ENCODE data around the gene FUT8. TPM values are rescaled to one million over a fixed set of nuclear protein-coding genes. Genes with fewer than 3 reads are reported as not detected.

Gene FUT8
- total and polyA plus RNA-seq, 2 of the 8 experiments (the other 6 are each of a cell fraction or from before 2014, with no cell fraction given): 10.5 to 25.1 TPM

DNA sequence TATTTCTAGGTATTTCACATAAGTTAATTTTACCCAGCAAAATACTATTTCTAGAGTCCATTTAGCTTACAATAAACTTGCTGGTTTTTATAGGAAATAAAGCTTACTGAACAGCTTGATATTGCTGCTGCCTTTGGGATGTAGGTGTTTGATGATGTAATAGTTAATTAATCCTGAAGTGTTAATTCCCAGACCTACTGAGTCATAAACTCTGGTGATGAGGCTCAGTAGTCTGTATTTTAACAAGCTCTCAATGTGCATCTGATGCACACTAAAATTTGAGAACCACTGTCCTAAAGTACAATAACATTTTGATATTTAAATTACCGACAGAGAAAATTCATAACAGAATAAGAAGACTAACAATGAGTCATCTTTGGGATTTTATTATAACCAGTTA is 168.4 kb downstream of the FUT8 start:
- Histone ChIP-seq H4K5ac (ENCODE audit: insufficient read length, low read depth, low read length) (no peak overlapping the region), H2BK12ac (ENCODE audit: low read depth, low read length) (no peak overlapping the region), H3K27ac (ENCODE audit: low read depth, low read length) (no peak overlapping the region), H2BK20ac (ENCODE audit: low read length) (no peak overlapping the region), H3K9me3 (ENCODE audit: insufficient read depth in 2 of 2, low read depth in 1 of 2, low read length in 1 of 2) (no peaks in the 10 kb centered on the region), H3K79me2 (ENCODE audit: control insufficient read depth in 1 of 2, insufficient read depth in 2 of 2, low read length in 2 of 2) (no peaks in the 10 kb centered on the region), H2AK5ac (ENCODE audit: low read depth, low read length) (no peak overlapping the region), H2BK15ac (ENCODE audit: low read length) (no peak overlapping the region), H3K9ac (replicated peaks in 1 of 4; ENCODE audit: extremely low read depth in 1 of 4, low read depth in 3 of 4, low read length in 3 of 4) (no peak overlapping the region), H4K8ac (ENCODE audit: extremely low read depth, insufficient read depth, low read length) (no peak overlapping the region), H3K56ac (replicated peaks; ENCODE audit: insufficient read length, low read depth, low read length) (no peak overlapping the region), H2BK120ac (replicated peaks; ENCODE audit: low read depth, low read length) (no peak overlapping the region), H3K79me1 (ENCODE audit: low read depth, low read length) (no peaks in the 10 kb centered on the region), H4K91ac (replicated peaks; ENCODE audit: insufficient read length, low read length) (no peak overlapping the region), H2BK5ac (ENCODE audit: low read depth, low read length) (no peak overlapping the region), H3K4me3 (ENCODE audit: extremely low read depth in 1 of 4, insufficient read depth in 2 of 4, low read depth in 3 of 4, low read length in 4 of 4) (no peak overlapping the region), H3K4me1 (replicated peaks in 1 of 4; ENCODE audit: control insufficient read depth in 3 of 4, insufficient read depth in 4 of 4, low read length in 3 of 4) (no peaks in the 10 kb centered on the region), H3K14ac (ENCODE audit: insufficient read length) (no peak overlapping the region), H2AFZ (ENCODE audit: low read length) (no peak overlapping the region), H4K20me1 (replicated peaks in 1 of 2; ENCODE audit: control insufficient read depth in 1 of 2, insufficient read depth in 2 of 2, low read length in 2 of 2) (peaks cover 0 to 1% of the 10 kb centered on the region in 2 experiments), H3K36me3 (ENCODE audit: control insufficient read depth in 2 of 4, insufficient read depth in 4 of 4, low read length in 3 of 4) (no peaks in the 10 kb centered on the region), H3K23ac (ENCODE audit: insufficient read length) (no peak overlapping the region), H3K23me2 (ENCODE audit: low read depth, low read length) (no peaks in the 10 kb centered on the region), H3K27me3 (replicated peaks in 1 of 4; ENCODE audit: control insufficient read depth in 3 of 4, extremely low read depth in 1 of 4, insufficient read depth in 3 of 4, low read length in 3 of 4) (no peaks in the 10 kb centered on the region), H3K4me2 (ENCODE audit: insufficient read depth in 1 of 2, low read depth in 2 of 2, low read length in 2 of 2) (no peak overlapping the region), H3K4ac (replicated peaks; ENCODE audit: insufficient read length, low read depth, low read length) (no peak overlapping the region), H3K18ac (ENCODE audit: extremely low read depth, low read length) (no peak overlapping the region)
- TF ChIP-seq SP1 (IDR thresholded peaks at IDR 0.05; ENCODE audit: low read depth, low read length): no peak
- no peak for TF ChIP-seq BRCA1 (IDR thresholded peaks at IDR 0.05; ENCODE audit: low read depth, low read length)
- no peak for TF ChIP-seq CBX8 (IDR thresholded peaks at IDR 0.05; ENCODE audit: borderline replicate concordance, low read depth, low read length)
- no peak for TF ChIP-seq CEBPB (IDR thresholded peaks at IDR 0.05; ENCODE audit: low read depth, low read length)
- TF ChIP-seq, protein P1, sequence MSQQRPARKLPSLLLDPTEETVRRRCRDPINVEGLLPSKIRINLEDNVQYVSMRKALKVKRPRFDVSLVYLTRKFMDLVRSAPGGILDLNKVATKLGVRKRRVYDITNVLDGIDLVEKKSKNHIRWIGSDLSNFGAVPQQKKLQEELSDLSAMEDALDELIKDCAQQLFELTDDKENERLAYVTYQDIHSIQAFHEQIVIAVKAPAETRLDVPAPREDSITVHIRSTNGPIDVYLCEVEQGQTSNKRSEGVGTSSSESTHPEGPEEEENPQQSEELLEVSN (IDR thresholded peaks at IDR 0.05): no peak
- TF ChIP-seq SRF (IDR thresholded peaks at IDR 0.05; ENCODE audit: low read depth, low read length): no peak
- no peak for TF ChIP-seq YY1 (IDR thresholded peaks at IDR 0.05; ENCODE audit: low read depth, low read length)
- TF ChIP-seq SP2 (IDR thresholded peaks at IDR 0.05; ENCODE audit: low read length): no peak
- TF ChIP-seq TEAD4 (IDR thresholded peaks at IDR 0.05; ENCODE audit: low read depth, low read length): no peak
- no peak for TF ChIP-seq POLR2AphosphoS5 (IDR thresholded peaks at IDR 0.05; ENCODE audit: low read depth, low read length)
- TF ChIP-seq CTBP2 (IDR thresholded peaks at IDR 0.05; ENCODE audit: borderline replicate concordance, insufficient read depth, insufficient read length, low read length): no peak
- no peak for TF ChIP-seq FOSL1 (IDR thresholded peaks at IDR 0.05; ENCODE audit: insufficient read depth, low read depth, low read length)
- no peak for TF ChIP-seq ASH2L (IDR thresholded peaks at IDR 0.05; ENCODE audit: low read length)
- no peak for TF ChIP-seq TAF1 (IDR thresholded peaks at IDR 0.05; ENCODE audit: low read depth, low read length)
- no peak for TF ChIP-seq EP300 (IDR thresholded peaks at IDR 0.05; ENCODE audit: borderline replicate concordance in 1 of 2, low read depth in 2 of 2, low read length in 2 of 2)
- 85% methylated on average over 1 of the region's 1 CpG; no CpG with 5 or more reads in 1 of the 2 experiments for WGBS, 2 experiments (ENCODE audit: extremely low coverage in 1 of 2, insufficient coverage in 1 of 2, insufficient read length in 1 of 2, insufficient replicate concordance in 2 of 2, low coverage in 1 of 2, low lambda C conversion rate in 2 of 2, missing lambda C conversion rate in 1 of 2)
- ChIA-PET CTCF (ENCODE audit: partially characterized antibody) (interaction anchor here (0.6 kb wide), 3 partner anchors 23 to 825 kb away, joined by 3 to 4 read pairs (median 3); no protein-coding TSS in a partner anchor), POLR2A (ENCODE audit: partially characterized antibody) (no interaction called here)
- no peak for FAIRE-seq
- no peak for DNase-seq (ENCODE audit: low read depth in 1 of 2, low spot score in 2 of 2)

Measured in H1 (cell line).